Ishikawa (cell line): Measurements from ENCODE around the gene KLHL25.

Experiments
- CEBPB ChIP-seq: IDR thresholded peaks from 2 replicates; pipeline ENCODE4 v1.6.1; 2012
- CREB1 ChIP-seq: IDR thresholded peaks from 2 replicates; pipeline ENCODE4 v1.6.1; 2012; ENCODE audit warnings: low read depth
- EGR1 ChIP-seq: IDR thresholded peaks from 2 replicates; pipeline ENCODE4 v1.6.1; 2012
- EP300 ChIP-seq: IDR thresholded peaks from 2 replicates; pipeline ENCODE4 v1.6.1; 2012; ENCODE audit warnings: borderline replicate concordance
- FOXM1 ChIP-seq: IDR thresholded peaks from 2 replicates; pipeline ENCODE4 v1.6.1; 2012; ENCODE audit warnings: low read depth, borderline replicate concordance
- MAX ChIP-seq: IDR thresholded peaks from 2 replicates; pipeline ENCODE4 v1.6.1; 2012
- NFIC ChIP-seq: IDR thresholded peaks from 2 replicates; pipeline ENCODE4 v1.6.1; 2012
- RAD21 ChIP-seq: IDR thresholded peaks from 2 replicates; pipeline ENCODE4 v1.6.1; 2012; ENCODE audit warnings: low read depth
- REST ChIP-seq: IDR thresholded peaks from 2 replicates; pipeline ENCODE4 v1.6.1; 2012; ENCODE audit warnings: low read depth, mild to moderate bottlenecking
- TAF1 ChIP-seq: IDR thresholded peaks from 2 replicates; pipeline ENCODE4 v1.6.1; 2012; ENCODE audit warnings: low read depth, mild to moderate bottlenecking
- TCF12 ChIP-seq: IDR thresholded peaks from 2 replicates; pipeline ENCODE4 v1.6.1; 2012; ENCODE audit warnings: low read depth
- TEAD4 ChIP-seq: IDR thresholded peaks from 2 replicates; pipeline ENCODE4 v1.6.1; 2012
- USF1 ChIP-seq: IDR thresholded peaks from 2 replicates; pipeline ENCODE4 v1.6.1; 2012
- YY1 ChIP-seq: IDR thresholded peaks from 2 replicates; pipeline ENCODE4 v1.6.1; 2012; ENCODE audit warnings: low read depth

DNA sequence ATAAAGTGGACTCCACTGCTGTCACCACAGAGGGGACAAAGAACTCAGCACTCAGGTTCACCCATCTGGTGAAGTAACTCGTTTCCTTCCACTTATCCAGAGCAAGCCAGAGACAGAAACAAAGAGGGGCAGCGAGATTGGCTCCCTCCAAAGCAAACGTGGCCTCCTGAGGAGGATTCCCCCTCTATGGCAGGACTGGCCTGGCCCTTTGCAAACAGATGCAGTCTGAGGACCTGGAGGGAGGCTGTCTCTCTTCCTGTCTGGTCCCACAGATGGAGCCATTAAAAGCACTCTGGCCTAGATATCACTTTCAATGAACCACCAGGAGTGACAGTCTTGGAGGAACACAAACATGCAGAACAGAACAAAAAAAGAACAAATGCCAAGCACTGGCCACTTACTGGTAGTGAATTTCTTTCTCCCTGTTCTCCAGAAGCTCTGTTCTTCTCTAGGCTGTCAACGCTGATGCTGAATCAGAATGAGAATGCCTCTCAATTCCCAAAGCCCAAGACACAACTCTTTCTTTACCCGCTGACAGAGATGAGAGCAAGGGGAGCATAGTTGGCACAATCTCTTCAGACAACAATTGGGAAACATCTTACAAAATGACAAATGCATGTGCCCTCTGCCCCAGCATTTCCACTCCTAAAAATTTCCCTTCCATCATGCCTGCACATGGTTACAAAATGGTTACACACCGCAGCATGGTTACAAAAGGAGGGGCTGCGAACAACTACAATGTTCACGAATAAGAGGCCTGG lies 14.3 kb downstream of the KLHL25 start:
- TF ChIP-seq MAX = no peak
- TF ChIP-seq EP300 = no peak
- no peak for TF ChIP-seq YY1
- TF ChIP-seq REST = no peak
- TF ChIP-seq NFIC = no peak
- no peak for TF ChIP-seq TAF1
- TF ChIP-seq RAD21 = no peak
- no peak for TF ChIP-seq FOXM1
- no peak for TF ChIP-seq TEAD4
- no peak for TF ChIP-seq CREB1
- TF ChIP-seq CEBPB = no peak
- no peak for TF ChIP-seq EGR1
- TF ChIP-seq TCF12 = no peak
- TF ChIP-seq USF1 = no peak
